Measurements from ENCODE around the gene ARHGAP25. TPM values are rescaled to one million over a fixed set of nuclear protein-coding genes. Genes with fewer than 3 reads are reported as not detected.

Gene ARHGAP25
- total and polyA plus RNA-seq, 2 donors (not counting 3 experiments of a cell fraction or from before 2014, with no cell fraction given), result 0.50 to 2.0 TPM

- Histone ChIP-seq H3K4me3 (replicated peaks in 1 of 3; ENCODE audit: insufficient read depth in 1 of 3, low read depth in 1 of 3, low read length in 3 of 3) (no peak overlapping the region), H3K36me3 (ENCODE audit: control insufficient read depth in 2 of 2, extremely low read depth in 1 of 2, insufficient read depth in 2 of 2, low read length in 2 of 2) (no peaks in the 10 kb centered on the region), H3K4me2 (ENCODE audit: insufficient read depth, low read length) (no peak overlapping the region), H3K4me1 (ENCODE audit: control insufficient read depth, extremely low read depth, insufficient read depth, low read length) (no peaks in the 10 kb centered on the region), H3K9me1 (replicated peaks; ENCODE audit: control insufficient read depth, extremely low read depth, insufficient read depth, low read length) (no peaks in the 10 kb centered on the region), H3K9me3 (replicated peaks; ENCODE audit: control insufficient read depth, insufficient read depth, low read length) (no peaks in the 10 kb centered on the region), H2AFZ (ENCODE audit: low read depth, low read length) (no peak overlapping the region), H4K20me1 (replicated peaks; ENCODE audit: control insufficient read depth, extremely low read depth, insufficient read depth, low read length) (no peaks in the 10 kb centered on the region), H3K9ac (replicated peaks; ENCODE audit: extremely low read depth, insufficient read depth, low read length) (no peak overlapping the region), H3K27me3 (ENCODE audit: control insufficient read depth in 2 of 2, insufficient read depth in 2 of 2, low read length in 2 of 2) (no peaks in the 10 kb centered on the region), H3K79me2 (ENCODE audit: control insufficient read depth, insufficient read depth, low read length) (no peaks in the 10 kb centered on the region), H3K27ac (ENCODE audit: insufficient read depth, low read depth, low read length) (no peak overlapping the region)
- dilution Hi-C loops (cut with MboI; ENCODE audit: extremely low pct_ligation_motif_present, low sequenced_read_pairs) (no loop called here), intact Hi-C loops (cut with micrococcal nuclease) (loop anchor here (1.0 kb wide), 2 partner anchors 71 to 87 kb away; no protein-coding TSS in a partner anchor)
- BruUV-seq (replicated peaks), result no TSS peak
- FAIRE-seq (no peak), DNase-seq (ENCODE audit: low read depth, low spot score) (no peak)
- no peak for TF ChIP-seq MAX (IDR thresholded peaks at IDR 0.05; ENCODE audit: insufficient read depth, insufficient read length)
- TF ChIP-seq MYC (IDR thresholded peaks at IDR 0.05; ENCODE audit: low read depth, low read length), result no peak
- TF ChIP-seq JUN (IDR thresholded peaks at IDR 0.05; ENCODE audit: borderline replicate concordance, insufficient read depth, insufficient read length, low read depth), result no peak
- TF ChIP-seq POLR2AphosphoS5 (IDR thresholded peaks at IDR 0.05; ENCODE audit: insufficient read depth, low read depth, low read length), result no peak
- no peak for TF ChIP-seq EZH2 (IDR thresholded peaks at IDR 0.05; ENCODE audit: borderline replicate concordance, low read depth, low read length, severe bottlenecking)
- no peak for TF ChIP-seq CTCF (IDR thresholded peaks at IDR 0.05; ENCODE audit: extremely low read depth in 1 of 2, insufficient read depth in 1 of 2, low read depth in 1 of 2, low read length in 2 of 2)
- TF ChIP-seq FOS (IDR thresholded peaks at IDR 0.05; ENCODE audit: borderline replicate concordance, insufficient read depth, low read length), result no peak
- no peak for TF ChIP-seq POLR2A (IDR thresholded peaks at IDR 0.05; ENCODE audit: low read depth, low read length)
- TF ChIP-seq GATA2 (IDR thresholded peaks at IDR 0.05; ENCODE audit: insufficient read depth, insufficient read length, low read depth, low read length), result no peak
- POLR2A ChIA-PET, result no interaction called here
- CTCF ChIA-PET, result interaction anchor here (0.6 to 4.3 kb wide), 30 partner anchors 9 to 375 kb away, joined by 3 to 52 read pairs (median 4); no protein-coding TSS in a partner anchor
Observed at GRCh38 chr2:68838641-68839040, 104.0 kb downstream of the ARHGAP25 start.

Measured in endothelial cell of umbilical vein (primary cell).